Uterus (tissue), 2 donors: ENCODE measurements around the gene AKAP1.

Source experiments
- CTCF ChIP-seq, 4 experiments: fragments of 200-600 bp in 2 of 4; fragments of 450-650 bp in 2 of 4; sonication (generic) in 2 of 4; IDR thresholded peaks; one replicate each; pipeline ENCODE4 v1.5.1; 2016 to 2019; ENCODE audit warnings: antibody characterized with exemption in 4 of 4, mild to moderate bottlenecking in 2 of 4, moderate library complexity in 1 of 4
- POLR2A ChIP-seq, 2 donors: fragments of 450-650 bp; IDR thresholded peaks; one replicate each; pipeline ENCODE4 v1.6.1; 2016; ENCODE audit warnings: antibody characterized with exemption in 2 of 2, mild to moderate bottlenecking in 1 of 2, moderate library complexity in 1 of 2

- TF ChIP-seq CTCF (IDR thresholded peaks at IDR 0.05) (no peak), POLR2A (IDR thresholded peaks at IDR 0.05) (no peak)
Measured at GRCh38 chr17:57136355-57136754, 51.3 kb downstream of the AKAP1 start.
